Osteoblast (primary cell): ENCODE data around the gene HRAS. TPM values are rescaled to one million over a fixed set of nuclear protein-coding genes. Genes with fewer than 3 reads are reported as not detected.

Experiments used
- DNase-seq: peaks from one replicate; pipeline ENCODE4 v3.0.0; 2011; ENCODE audit warnings: low spot score, mixed read lengths; ENCODE audit not compliant: insufficient read length; ENCODE audit errors: missing footprints
- H2AFZ ChIP-seq: 2 replicates; pipeline ENCODE4 v1.6.0; 2011; ENCODE audit warnings: mild to moderate bottlenecking, low read length
- H3K27ac ChIP-seq: 2 replicates; pipeline ENCODE4 v1.5.1; 2011; ENCODE audit warnings: mild to moderate bottlenecking, low read depth, low read length, moderate library complexity
- H3K27me3 ChIP-seq: 2 replicates; pipeline ENCODE4 v1.6.0; 2012; ENCODE audit warnings: mild to moderate bottlenecking, control low read depth, inconsistent platforms, low read length, moderate library complexity; ENCODE audit not compliant: insufficient read depth
- H3K36me3 ChIP-seq: 2 replicates; pipeline ENCODE4 v1.5.1; 2011; ENCODE audit warnings: mild to moderate bottlenecking, low read length, control low read depth, moderate library complexity; ENCODE audit not compliant: insufficient read depth
- H3K4me1 ChIP-seq: 2 replicates; pipeline ENCODE4 v1.5.1; 2011; ENCODE audit warnings: mild to moderate bottlenecking, low read length, control low read depth, moderate library complexity; ENCODE audit not compliant: insufficient read depth
- H3K4me2 ChIP-seq: 2 replicates; pipeline ENCODE4 v1.6.0; 2011; ENCODE audit warnings: mild to moderate bottlenecking, low read length; ENCODE audit not compliant: insufficient read depth
- H3K4me3 ChIP-seq: fragments of 200-600 bp; sonication (generic); 3 replicates; pipeline ENCODE4 v1.5.1; 2012; ENCODE audit warnings: mild to moderate bottlenecking, low read length, inconsistent platforms; ENCODE audit not compliant: insufficient read depth
- H3K79me2 ChIP-seq: 2 replicates; pipeline ENCODE4 v1.6.0; 2012; ENCODE audit warnings: mild to moderate bottlenecking, low read length, control low read depth, inconsistent platforms; ENCODE audit not compliant: insufficient read depth
- H3K9me3 ChIP-seq: 2 replicates; pipeline ENCODE4 v1.5.1; 2011; ENCODE audit warnings: low read depth, low read length, control low read depth
- H4K20me1 ChIP-seq: 2 replicates; pipeline ENCODE4 v1.6.0; 2012; ENCODE audit warnings: mild to moderate bottlenecking, low read length, control low read depth; ENCODE audit not compliant: insufficient read depth
- CTCF ChIP-seq: IDR thresholded peaks from 2 replicates; pipeline ENCODE4 v1.5.1; 2011; ENCODE audit warnings: mild to moderate bottlenecking, low read depth, low read length, moderate library complexity; ENCODE audit errors: extremely low read depth
- small RNA-seq: library from RNA; depleted of rRNA; stranded (forward); fragments of <200 nt; gene quantifications from one replicate; pipeline ENCODE3, GENCODE V24; 2012
- total RNA-seq: library from RNA; depleted of rRNA; stranded (reverse); fragments of >200 nt; gene quantifications from 2 replicates; pipeline ENCODE4 v1.2.3, GENCODE V29; 2012

The HRAS gene
- total RNA-seq, 1 donor, result 28.6 TPM

GRCh38 chr11:484616-485015 is 50.8 kb downstream of the HRAS start:
- no peak overlapping the region for H3K4me3 ChIP-seq
- H3K4me1 ChIP-seq, result no peaks in the 10 kb centered on the region
- peaks cover 12% of the 10 kb centered on the region for H3K79me2 ChIP-seq
- no peaks in the 10 kb centered on the region for H3K27me3 ChIP-seq
- no peak overlapping the region for H2AFZ ChIP-seq
- peaks cover 3% of the 10 kb centered on the region for H4K20me1 ChIP-seq
- TF ChIP-seq CTCF, result no peak
- H3K27ac ChIP-seq, result no peak overlapping the region
- DNase-seq, result peak; percentile 27
- no peaks in the 10 kb centered on the region for H3K9me3 ChIP-seq
- no peaks in the 10 kb centered on the region for H3K36me3 ChIP-seq
- H3K4me2 ChIP-seq, result no peak overlapping the region

Small RNA genes within 50 kb of the gene (small RNA-seq; reads per million reads assigned to genes)
- gene MIR210, result 20.1 reads per million, percentile 94 among the genes with 10 or more reads in this experiment

Other genes with a start within 250 kb of the HRAS start
- gene PGGHG, start 246.4 kb downstream of the HRAS start, total RNA-seq, result 7.7 and 8.7 TPM in 2 replicates
- not detected in 2 replicates for gene IFITM5, start 236.1 kb downstream of the HRAS start, total RNA-seq
- 54.5 and 105 TPM in 2 replicates for gene IFITM2, start 227.8 kb downstream of the HRAS start, total RNA-seq
- 48.6 and 64.4 TPM in 2 replicates for gene IFITM1, start 221.5 kb downstream of the HRAS start, total RNA-seq
- gene IFITM3, start 214.7 kb downstream of the HRAS start, total RNA-seq, result 98.4 and 116 TPM in 2 replicates
- 0.88 and 2.2 TPM in 2 replicates for gene B4GALNT4, start 166.1 kb downstream of the HRAS start, total RNA-seq
- 0.88 and 2.5 TPM in 2 replicates for gene PKP3, start 141.4 kb downstream of the HRAS start, total RNA-seq
- gene SIGIRR, start 120.6 kb downstream of the HRAS start, total RNA-seq, result 10.9 and 14.5 TPM in 2 replicates
- gene ANO9, start 93.6 kb downstream of the HRAS start, total RNA-seq, result under 0.01 TPM in 1 of 2 replicates, not detected in the other
- gene PTDSS2, start 85.3 kb downstream of the HRAS start, total RNA-seq, result 33.0 and 36.2 TPM in 2 replicates
- 441 and 506 TPM in 2 replicates for gene RNH1, start 28.3 kb downstream of the HRAS start, total RNA-seq
- 0.88 and 1.1 TPM in 2 replicates for gene LRRC56, start 2.0 kb upstream of the HRAS start, total RNA-seq
- gene LMNTD2, start 25.2 kb upstream of the HRAS start, total RNA-seq, result 0.29 and 0.36 TPM in 2 replicates
- gene RASSF7, start 25.4 kb upstream of the HRAS start, total RNA-seq, result 2.4 and 6.2 TPM in 2 replicates
- 23.9 and 27.5 TPM in 2 replicates for gene PHRF1, start 40.9 kb upstream of the HRAS start, total RNA-seq
- 11.5 and 21.4 TPM in 2 replicates for gene IRF7, start 80.4 kb upstream of the HRAS start, total RNA-seq
- gene CDHR5, start 89.4 kb upstream of the HRAS start, total RNA-seq, result not detected in 2 replicates
- gene SCT, start 91.6 kb upstream of the HRAS start, total RNA-seq, result not detected in 2 replicates
- under 0.01 TPM in 1 of 2 replicates, not detected in the other for gene DRD4, start 101.7 kb upstream of the HRAS start, total RNA-seq
- gene DEAF1, start 159.6 kb upstream of the HRAS start, total RNA-seq, result 38.0 and 44.2 TPM in 2 replicates
- 17.4 and 21.2 TPM in 2 replicates for gene TMEM80, start 160.2 kb upstream of the HRAS start, total RNA-seq
- gene EPS8L2, start 170.7 kb upstream of the HRAS start, total RNA-seq, result 29.7 and 30.1 TPM in 2 replicates
- gene TALDO1, start 211.9 kb upstream of the HRAS start, total RNA-seq, result 204 TPM in 2 replicates
- gene GATD1, start 241.9 kb upstream of the HRAS start, total RNA-seq, result 31.5 and 37.3 TPM in 2 replicates